ENCODE data around the gene IL32. TPM values are rescaled to one million over a fixed set of nuclear protein-coding genes. Genes with fewer than 3 reads are reported as not detected.
"Not testable (repeated sequence)": the region's sequence is repeated elsewhere in the genome, so short reads cannot be mapped to it uniquely, and the experiment has no call there.

Gene IL32
- total RNA-seq, 1 donor, result 25.0 TPM

DNA sequence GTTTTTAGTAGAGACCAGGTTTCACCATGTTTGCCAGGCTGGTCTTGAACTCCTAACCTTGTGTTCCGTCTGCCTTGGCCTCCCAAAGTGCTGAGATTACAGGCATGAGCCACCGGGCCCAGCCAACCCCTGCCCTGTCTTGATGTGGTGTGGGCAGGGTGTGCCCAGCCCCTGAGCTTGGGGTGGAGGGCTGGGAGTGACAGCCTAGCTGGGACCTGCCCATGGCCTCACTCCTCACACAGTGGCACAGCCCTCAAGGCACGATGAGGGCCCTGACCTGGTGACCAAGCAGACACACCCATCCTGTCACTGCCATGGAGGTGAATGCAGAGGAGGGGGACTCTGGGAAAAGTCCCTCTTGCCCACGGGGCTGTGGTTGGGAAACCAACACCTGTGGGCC, 3.0 kb downstream of the IL32 start:
- TF ChIP-seq, protein P1, sequence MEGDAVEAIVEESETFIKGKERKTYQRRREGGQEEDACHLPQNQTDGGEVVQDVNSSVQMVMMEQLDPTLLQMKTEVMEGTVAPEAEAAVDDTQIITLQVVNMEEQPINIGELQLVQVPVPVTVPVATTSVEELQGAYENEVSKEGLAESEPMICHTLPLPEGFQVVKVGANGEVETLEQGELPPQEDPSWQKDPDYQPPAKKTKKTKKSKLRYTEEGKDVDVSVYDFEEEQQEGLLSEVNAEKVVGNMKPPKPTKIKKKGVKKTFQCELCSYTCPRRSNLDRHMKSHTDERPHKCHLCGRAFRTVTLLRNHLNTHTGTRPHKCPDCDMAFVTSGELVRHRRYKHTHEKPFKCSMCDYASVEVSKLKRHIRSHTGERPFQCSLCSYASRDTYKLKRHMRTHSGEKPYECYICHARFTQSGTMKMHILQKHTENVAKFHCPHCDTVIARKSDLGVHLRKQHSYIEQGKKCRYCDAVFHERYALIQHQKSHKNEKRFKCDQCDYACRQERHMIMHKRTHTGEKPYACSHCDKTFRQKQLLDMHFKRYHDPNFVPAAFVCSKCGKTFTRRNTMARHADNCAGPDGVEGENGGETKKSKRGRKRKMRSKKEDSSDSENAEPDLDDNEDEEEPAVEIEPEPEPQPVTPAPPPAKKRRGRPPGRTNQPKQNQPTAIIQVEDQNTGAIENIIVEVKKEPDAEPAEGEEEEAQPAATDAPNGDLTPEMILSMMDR (IDR thresholded peaks at IDR 0.05; ENCODE audit: insufficient read depth, low read depth, low read length), result no peak
- no peak for DNase-seq (ENCODE audit: low read depth)
- H3K4me3 ChIP-seq (ENCODE audit: low read depth, low read length), result no peak overlapping the region

DNA sequence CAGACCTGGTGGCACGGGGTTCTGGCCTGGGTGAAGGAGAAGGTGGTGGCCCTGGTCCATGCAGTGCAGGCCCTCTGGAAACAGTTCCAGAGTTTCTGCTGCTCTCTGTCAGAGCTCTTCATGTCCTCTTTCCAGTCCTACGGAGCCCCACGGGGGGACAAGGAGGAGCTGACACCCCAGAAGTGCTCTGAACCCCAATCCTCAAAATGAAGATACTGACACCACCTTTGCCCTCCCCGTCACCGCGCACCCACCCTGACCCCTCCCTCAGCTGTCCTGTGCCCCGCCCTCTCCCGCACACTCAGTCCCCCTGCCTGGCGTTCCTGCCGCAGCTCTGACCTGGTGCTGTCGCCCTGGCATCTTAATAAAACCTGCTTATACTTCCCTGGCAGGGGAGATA, 3.7 kb downstream of the IL32 start:
- not testable (repeated sequence) for DNase-seq (ENCODE audit: low read depth); H3K4me3 ChIP-seq (ENCODE audit: low read depth, low read length)

DNA sequence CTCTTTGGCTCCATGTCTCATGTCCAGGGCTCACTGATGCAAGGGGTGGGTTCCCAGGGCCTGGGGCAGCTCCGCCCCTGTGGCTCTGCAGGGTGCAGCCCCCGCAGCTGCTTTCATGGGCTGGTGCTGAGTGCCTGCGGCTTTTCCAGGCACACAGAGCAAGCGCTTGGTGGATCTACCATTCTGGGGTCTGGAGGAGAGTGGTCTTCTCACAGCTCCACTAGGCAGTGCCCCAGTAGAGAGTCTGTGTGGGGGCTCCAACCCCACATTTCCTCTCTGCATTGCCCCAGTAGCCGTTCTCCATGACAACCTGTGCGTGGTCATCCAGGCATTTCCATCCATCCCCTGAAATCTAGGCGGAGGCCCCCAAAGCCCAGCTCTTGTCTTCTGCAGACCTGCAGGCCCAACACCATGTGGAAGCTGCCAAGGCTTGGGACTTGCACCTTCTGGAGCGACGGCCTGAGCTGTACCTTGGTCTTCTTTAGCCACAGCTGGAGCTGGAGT, 5.2 kb downstream of the IL32 start:
- no peak overlapping the region for H3K4me3 ChIP-seq (ENCODE audit: low read depth, low read length)
- DNase-seq (ENCODE audit: low read depth), result no peak
- TF ChIP-seq, protein P1 (IDR thresholded peaks at IDR 0.05; ENCODE audit: insufficient read depth, low read depth, low read length), result no peak

DNA sequence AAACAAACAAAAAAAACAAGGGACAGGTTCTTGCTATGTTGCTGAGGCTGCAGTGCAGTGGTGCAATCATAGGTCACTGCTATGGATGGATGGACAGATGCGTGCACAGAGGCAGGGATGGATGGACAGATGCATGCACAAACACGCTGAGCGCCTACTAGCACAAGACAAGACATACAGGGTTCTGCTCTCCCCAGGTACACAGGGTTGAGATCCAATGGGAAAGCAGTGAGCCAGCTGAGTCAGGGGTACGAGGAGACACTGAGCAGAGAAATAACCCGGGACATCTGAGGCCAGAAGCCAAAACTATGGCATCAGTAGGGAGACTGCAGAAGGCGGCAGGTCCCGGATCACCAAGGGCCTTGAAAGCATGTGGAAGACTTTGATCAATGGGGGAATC, 6.2 kb downstream of the IL32 start:
- H3K4me3 ChIP-seq (ENCODE audit: low read depth, low read length), result no peak overlapping the region
- TF ChIP-seq, protein P1 (IDR thresholded peaks at IDR 0.05; ENCODE audit: insufficient read depth, low read depth, low read length), result no peak
- DNase-seq (ENCODE audit: low read depth), result no peak

DNA sequence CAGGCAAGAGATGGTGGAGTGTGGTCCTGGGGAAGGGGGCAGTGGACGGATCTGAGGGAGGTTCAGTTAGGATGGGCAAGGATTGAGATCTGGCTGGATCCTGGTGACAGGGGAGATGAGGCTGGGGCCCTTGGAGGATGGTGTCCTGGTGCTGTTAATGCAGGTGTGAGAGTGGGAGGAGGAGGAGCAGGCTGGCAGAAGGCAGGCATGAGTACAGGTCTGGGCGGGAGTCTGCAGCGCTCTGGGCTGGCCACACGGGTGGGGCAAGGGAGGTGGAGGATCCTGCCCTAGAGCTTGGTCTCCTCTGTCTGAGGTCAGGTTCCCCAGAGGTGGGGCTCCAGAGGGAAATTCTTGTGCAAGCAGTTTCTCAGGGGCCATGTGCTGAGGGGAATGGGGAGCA, 6.7 kb downstream of the IL32 start:
- not testable (repeated sequence) for H3K4me3 ChIP-seq (ENCODE audit: low read depth, low read length); DNase-seq (ENCODE audit: low read depth)

DNA sequence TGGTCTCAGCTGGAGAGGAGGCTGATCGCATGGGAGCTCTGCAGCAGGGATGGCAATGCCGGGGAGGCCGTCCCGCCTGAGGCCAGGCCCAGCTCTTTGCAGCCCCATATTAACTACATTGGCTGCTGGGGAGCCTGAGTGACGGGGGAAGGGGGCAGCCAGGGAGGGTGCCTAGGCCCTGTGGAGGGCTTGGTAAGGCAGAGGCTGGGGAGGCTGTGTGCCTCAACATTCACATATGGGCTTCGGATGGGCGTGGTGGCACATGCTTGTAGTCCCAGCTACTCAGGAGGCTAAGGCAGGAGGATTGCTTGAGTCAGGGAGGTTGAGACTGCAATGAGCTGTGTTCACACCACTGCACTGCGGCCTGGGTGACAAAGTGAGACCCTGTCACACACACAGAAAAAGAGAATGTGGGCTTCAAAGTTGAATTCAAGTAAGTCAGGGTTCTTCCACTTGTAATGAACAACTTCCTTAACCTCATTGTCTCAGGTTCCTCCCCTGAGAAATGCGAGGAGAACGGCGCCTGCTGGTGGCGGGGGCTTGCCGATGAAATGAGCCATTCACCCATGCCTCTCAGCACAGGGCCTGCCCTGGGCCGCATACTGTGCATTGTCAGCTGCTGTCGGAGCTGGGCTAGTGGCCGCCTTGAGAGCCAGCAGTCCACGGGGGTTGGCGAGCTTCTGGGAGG, 7.3 kb downstream of the IL32 start:
- not testable (repeated sequence) for H3K4me3 ChIP-seq (ENCODE audit: low read depth, low read length); DNase-seq (ENCODE audit: low read depth)

DNA sequence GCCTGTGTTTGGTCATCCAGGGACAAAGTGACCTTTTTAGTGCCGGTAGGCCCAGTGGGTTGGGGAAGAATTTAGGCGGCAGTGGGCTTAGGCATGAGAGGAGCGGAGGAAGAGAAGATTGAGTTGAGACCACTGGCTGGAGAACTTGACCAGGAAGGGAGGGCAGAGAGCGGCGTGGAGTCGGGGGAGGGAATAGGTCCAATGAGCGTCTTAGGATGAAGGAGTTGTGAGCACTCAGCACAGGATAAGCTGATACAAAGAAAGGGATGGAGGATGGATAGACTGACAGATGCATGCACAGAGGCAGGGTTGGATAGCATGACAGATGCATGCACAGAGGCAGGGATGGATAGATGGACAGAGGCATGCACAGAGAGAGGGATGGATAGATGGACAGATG, 8.0 kb downstream of the IL32 start:
- DNase-seq (ENCODE audit: low read depth), result no peak
- TF ChIP-seq, protein P1 (IDR thresholded peaks at IDR 0.05; ENCODE audit: insufficient read depth, low read depth, low read length), result no peak
- H3K4me3 ChIP-seq (ENCODE audit: low read depth, low read length), result no peak overlapping the region

DNA sequence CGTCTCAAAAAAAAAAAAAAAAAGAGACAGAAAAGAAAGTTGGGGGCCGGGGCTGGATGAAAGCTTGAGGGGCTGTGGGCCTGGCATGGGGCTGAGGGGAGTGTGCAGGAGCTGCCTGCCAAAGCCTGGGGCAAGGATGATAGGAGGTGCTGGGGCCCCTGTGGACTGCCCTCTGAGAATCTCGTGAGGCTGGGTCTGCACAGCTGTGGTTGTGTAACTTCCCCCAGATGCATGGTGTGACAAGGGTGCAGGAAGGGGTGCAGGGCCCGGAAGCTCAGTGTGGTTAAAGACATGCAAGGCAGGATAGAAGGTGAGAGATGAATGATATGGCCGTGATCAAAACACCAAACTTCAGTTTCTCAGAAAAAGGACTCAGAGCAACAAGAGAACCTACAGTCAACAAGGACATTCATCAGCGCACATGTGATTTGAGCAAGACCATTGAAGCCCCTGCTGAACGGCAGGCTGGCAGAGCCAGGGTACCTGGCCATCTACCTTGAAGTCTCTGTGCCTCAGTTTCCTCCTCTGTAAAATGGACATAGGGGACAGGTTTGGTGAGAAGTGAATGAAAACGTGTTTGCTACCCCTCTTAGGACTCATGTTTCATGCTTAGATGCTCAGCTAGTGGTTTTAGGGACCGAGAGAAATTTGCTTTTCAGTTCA, 9.6 kb downstream of the IL32 start:
- TF ChIP-seq, protein P1 (IDR thresholded peaks at IDR 0.05; ENCODE audit: insufficient read depth, low read depth, low read length), result no peak
- no peak for DNase-seq (ENCODE audit: low read depth)
- H3K4me3 ChIP-seq (ENCODE audit: low read depth, low read length), result no peak overlapping the region

All from fibroblast of villous mesenchyme (primary cell).